Stimulated activated effector memory CD8-positive, alpha-beta T cell treated with anti-CD3 and anti-CD28 coated beads, Interleukin-12 subunit alpha, Interleukin-12 subunit beta, amount 100 ng/mL, for 72 hours (primary cell): ENCODE results near the gene ATXN1.

Experiments
- ATAC-seq: fragments of 150-1000 bp; cut with Tn5 transposase; 2 replicates; pipeline ENCODE4 v1.10.0; 2021
- DNase-seq, 2 donors: peaks; one replicate each; pipeline ENCODE4 v3.0.0; 2021 to 2022; ENCODE audit warnings: low spot score in 2 of 2
- H3K27ac Mint-ChIP-seq: one replicate; pipeline ENCODE4 v1.8.0; 2022; ENCODE audit warnings: mild to moderate bottlenecking, mixed read lengths
- H3K36me3 Mint-ChIP-seq: one replicate; pipeline ENCODE4 v1.8.0; 2022; ENCODE audit warnings: mild to moderate bottlenecking, mixed read lengths
- H3K4me1 Mint-ChIP-seq: one replicate; pipeline ENCODE4 v1.8.0; 2022; ENCODE audit warnings: mixed read lengths
- H3K4me3 Mint-ChIP-seq: one replicate; pipeline ENCODE4 v1.8.0; 2022; ENCODE audit warnings: mild to moderate bottlenecking, mixed read lengths
- H3K9me3 Mint-ChIP-seq: one replicate; pipeline ENCODE4 v1.8.0; 2022; ENCODE audit warnings: mixed read lengths

ATXN1 gene

GRCh38 chr6:16697437-16698161 lies 63.7 kb downstream of the ATXN1 start:
- H3K4me1 Mint-ChIP-seq, result peaks cover 70% of the 10 kb centered on the region
- peak in 1 of 2 donors; percentile 58 for DNase-seq

GRCh38 chr6:16696496-16696895 lies 64.8 kb downstream of the ATXN1 start:
- no peak for DNase-seq
- Mint-ChIP-seq H3K4me3 (no peak overlapping the region), H3K4me1 (peaks cover 70% of the 10 kb centered on the region), H3K9me3 (no peaks in the 10 kb centered on the region), H3K36me3 (peaks cover 28% of the 10 kb centered on the region), H3K27ac (peak overlapping the region; percentile 94)
- no peak for ATAC-seq

More at GRCh38 chr6:16697437-16698161, 63.7 kb downstream of the ATXN1 start:
- peaks cover 28% of the 10 kb centered on the region for H3K36me3 Mint-ChIP-seq
- H3K9me3 Mint-ChIP-seq, result no peaks in the 10 kb centered on the region
- H3K4me3 Mint-ChIP-seq, result peak overlapping the region; percentile 76
- ATAC-seq, result no peak
- H3K27ac Mint-ChIP-seq, result peak overlapping the region; percentile 94

- H3K27ac Mint-ChIP-seq, result peak overlapping the region; percentile 82
- peak; percentile 81 for ATAC-seq
- H3K4me1 Mint-ChIP-seq, result peaks cover 70% of the 10 kb centered on the region
- peak overlapping the region; percentile 40 for H3K4me3 Mint-ChIP-seq
- H3K36me3 Mint-ChIP-seq, result peaks cover 30% of the 10 kb centered on the region
- peak in 1 of 2 donors; percentile 80 for DNase-seq
- H3K9me3 Mint-ChIP-seq, result no peaks in the 10 kb centered on the region
These were observed 66.3 kb downstream of the ATXN1 start for GRCh38 chr6:16694781-16695578.

DNA sequence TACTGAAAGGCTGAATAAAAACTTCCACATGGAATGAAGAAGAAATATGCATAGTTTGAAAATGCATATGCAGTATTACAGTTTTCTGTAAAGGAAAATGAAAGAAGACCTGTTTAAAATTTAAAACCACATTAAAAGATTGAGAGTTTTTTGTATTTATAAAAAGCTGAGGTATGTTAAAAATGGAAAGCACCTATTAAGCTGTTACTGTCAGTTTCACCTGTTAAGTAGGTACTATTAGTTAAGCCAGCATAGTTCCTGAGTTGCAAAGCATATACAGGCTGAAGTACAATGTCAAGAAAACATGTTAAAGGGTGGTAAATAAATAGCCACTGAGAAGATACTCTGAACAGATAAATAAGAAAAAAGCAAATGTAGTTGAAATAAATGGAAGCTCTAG lies 69.9 kb downstream of the ATXN1 start:
- no peak for ATAC-seq
- Mint-ChIP-seq H3K27ac (peak overlapping the region; percentile 4), H3K4me3 (peak overlapping the region; percentile 42)

GRCh38 chr6:16690608-16691142 lies 70.6 kb downstream of the ATXN1 start:
- Mint-ChIP-seq H3K36me3 (peaks cover 21% of the 10 kb centered on the region), H3K9me3 (no peaks in the 10 kb centered on the region), H3K4me1 (peaks cover 70% of the 10 kb centered on the region), H3K4me3 (peak overlapping the region; percentile 42), H3K27ac (peak overlapping the region; percentile 91)
- DNase-seq (peak in 1 of 2 donors; percentile 78), ATAC-seq (peak; percentile 86)

More for the DNA sequence above, 69.9 kb downstream of the ATXN1 start:
- DNase-seq, result no peak
- no peaks in the 10 kb centered on the region for H3K9me3 Mint-ChIP-seq
- peaks cover 21% of the 10 kb centered on the region for H3K36me3 Mint-ChIP-seq
- peaks cover 72% of the 10 kb centered on the region for H3K4me1 Mint-ChIP-seq

GRCh38 chr6:16689788-16690607 lies 71.3 kb downstream of the ATXN1 start:
- Mint-ChIP-seq H3K4me3 (peak overlapping the region; percentile 42), H3K36me3 (peaks cover 27% of the 10 kb centered on the region), H3K4me1 (peaks cover 70% of the 10 kb centered on the region), H3K9me3 (no peaks in the 10 kb centered on the region), H3K27ac (peak overlapping the region; percentile 91)
- DNase-seq (no peak), ATAC-seq (peak; percentile 57)

GRCh38 chr6:16688984-16689636 lies 72.2 kb downstream of the ATXN1 start:
- DNase-seq, result no peak
- Mint-ChIP-seq H3K36me3 (peaks cover 23% of the 10 kb centered on the region), H3K9me3 (no peaks in the 10 kb centered on the region), H3K27ac (peak overlapping the region; percentile 91), H3K4me1 (peaks cover 70% of the 10 kb centered on the region), H3K4me3 (no peak overlapping the region)
- no peak for ATAC-seq

DNA sequence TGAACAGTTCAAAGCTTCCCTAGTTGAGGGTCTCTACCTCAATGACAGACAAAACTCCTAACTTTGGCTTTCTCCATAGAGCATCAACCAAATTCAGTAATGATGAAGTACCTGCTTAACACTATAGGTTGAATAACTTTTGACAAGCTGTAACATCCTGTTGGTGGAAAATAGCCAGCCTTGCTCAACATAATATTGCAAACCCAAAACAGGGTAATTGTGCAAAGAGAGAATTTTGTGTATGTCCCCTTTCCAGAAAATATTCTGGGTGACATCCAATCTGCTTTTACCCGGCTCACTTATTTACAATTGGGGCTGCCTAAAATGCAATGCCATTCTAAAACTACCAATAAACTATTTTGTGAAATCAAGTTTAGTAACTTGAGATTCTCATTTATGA lies 72.8 kb downstream of the ATXN1 start:
- no peak overlapping the region for H3K4me3 Mint-ChIP-seq
- peaks cover 29% of the 10 kb centered on the region for H3K36me3 Mint-ChIP-seq
- DNase-seq (no peak), ATAC-seq (no peak)
- peaks cover 77% of the 10 kb centered on the region for H3K4me1 Mint-ChIP-seq
- no peak overlapping the region for H3K27ac Mint-ChIP-seq
- H3K9me3 Mint-ChIP-seq, result no peaks in the 10 kb centered on the region

DNA sequence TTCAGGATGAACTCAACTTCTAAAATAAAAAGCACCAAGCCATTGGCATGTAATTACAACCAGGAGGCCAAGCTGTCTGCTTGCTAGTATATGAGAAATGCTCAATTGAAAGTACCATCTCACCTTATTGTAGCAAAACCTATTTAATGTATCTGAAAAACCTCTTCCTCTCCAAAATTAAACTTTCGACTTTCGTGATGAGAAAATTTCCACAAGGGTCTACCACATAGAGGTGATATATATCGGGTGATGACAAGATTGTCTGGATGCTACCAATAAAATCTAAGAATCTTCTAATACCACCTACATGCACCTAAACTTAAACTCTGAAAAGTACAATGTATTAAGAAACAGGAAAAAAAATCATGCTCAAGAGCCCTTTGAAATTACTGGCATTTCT lies 74.2 kb downstream of the ATXN1 start:
- H3K36me3 Mint-ChIP-seq, result peaks cover 40% of the 10 kb centered on the region
- DNase-seq, result no peak
- H3K9me3 Mint-ChIP-seq, result no peaks in the 10 kb centered on the region
- peak overlapping the region; percentile 67 for H3K27ac Mint-ChIP-seq
- peak overlapping the region; percentile 47 for H3K4me3 Mint-ChIP-seq
- ATAC-seq, result no peak
- H3K4me1 Mint-ChIP-seq, result peaks cover 90% of the 10 kb centered on the region

DNA sequence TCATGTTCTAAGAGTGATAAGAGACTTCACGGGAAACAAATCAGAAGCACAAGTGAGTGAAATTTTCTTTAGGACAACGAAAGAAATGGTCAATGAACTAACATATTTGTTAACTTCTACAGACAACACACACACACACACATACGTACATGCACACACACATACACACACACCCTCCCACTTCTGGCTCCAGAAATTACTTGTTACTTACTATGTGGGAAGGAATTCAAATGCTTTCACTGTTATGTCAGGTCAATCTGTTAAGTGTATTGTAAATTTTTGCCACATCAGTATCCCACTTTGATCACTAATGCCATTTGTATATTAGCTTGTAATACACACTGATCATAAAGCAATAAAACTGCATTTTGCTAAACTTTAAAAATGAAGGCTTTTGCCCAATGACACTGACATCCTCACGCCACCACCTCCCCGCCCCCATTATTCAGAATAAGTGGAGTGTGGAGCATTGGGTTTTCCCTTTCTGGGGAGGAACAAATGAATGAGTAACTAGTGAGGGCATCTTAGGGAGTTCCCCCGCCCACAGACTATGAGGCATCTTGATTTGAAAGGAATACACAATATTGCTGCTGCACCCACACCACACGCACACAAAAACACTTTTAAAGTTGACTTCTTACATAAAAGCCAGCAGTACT lies 76.2 kb downstream of the ATXN1 start:
- peak overlapping the region; percentile 44 for H3K4me3 Mint-ChIP-seq
- peak overlapping the region; percentile 80 for H3K27ac Mint-ChIP-seq
- peaks cover 92% of the 10 kb centered on the region for H3K4me1 Mint-ChIP-seq
- DNase-seq (peak; percentile 65 to 88), ATAC-seq (peak; percentile 89)
- H3K36me3 Mint-ChIP-seq, result peaks cover 41% of the 10 kb centered on the region
- no peaks in the 10 kb centered on the region for H3K9me3 Mint-ChIP-seq

DNA sequence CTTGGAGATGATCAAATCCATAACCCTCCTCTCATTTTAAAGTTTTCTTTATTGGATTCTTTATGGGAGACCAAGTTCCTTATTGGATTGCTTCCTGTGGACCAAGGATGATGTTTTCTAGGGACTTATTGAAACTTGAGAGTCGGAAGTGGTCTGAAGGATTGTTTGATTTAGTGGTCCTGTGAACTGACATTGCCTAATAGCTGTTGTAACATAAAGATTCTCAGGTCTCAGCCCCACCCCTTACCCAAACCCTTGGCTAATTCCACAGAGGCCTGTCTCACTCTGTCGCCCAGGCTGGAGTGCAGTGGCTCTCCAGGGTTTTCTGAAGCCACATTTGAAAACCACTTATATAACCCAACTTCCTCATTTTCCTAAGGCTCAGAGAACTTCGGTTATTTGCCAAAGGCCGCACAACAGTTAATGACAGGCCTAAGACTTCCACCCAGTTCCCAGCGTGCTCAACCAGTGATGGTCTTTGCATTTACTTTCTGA lies 77.0 kb downstream of the ATXN1 start:
- H3K4me3 Mint-ChIP-seq, result peak overlapping the region; percentile 44

DNA sequence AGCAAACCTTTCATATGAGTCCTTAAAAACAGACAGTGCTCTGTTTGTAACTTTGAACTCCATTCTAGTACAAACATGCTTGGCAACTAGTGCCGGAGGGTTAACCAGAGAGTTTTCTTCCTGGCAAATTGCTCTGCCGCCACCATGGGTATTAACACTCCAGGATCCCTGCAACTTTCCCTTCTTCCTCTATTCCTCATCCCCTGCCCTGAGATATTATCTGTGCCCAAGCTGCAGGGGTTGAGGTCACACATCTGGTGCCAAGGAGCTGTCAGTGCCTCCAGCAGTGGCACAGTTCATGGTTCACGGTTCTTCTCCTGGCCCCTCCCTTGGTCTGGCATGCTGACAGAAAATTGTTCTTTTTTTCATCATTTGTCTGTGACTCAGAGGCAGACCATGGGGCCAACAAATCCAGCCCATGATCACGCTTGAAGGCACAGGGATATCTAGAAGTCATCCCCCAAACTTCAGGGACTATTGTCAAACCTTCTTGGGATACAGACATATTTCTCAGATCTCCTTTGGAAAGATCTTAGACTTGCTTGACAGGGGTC lies 77.5 kb downstream of the ATXN1 start:
- H3K27ac Mint-ChIP-seq, result peak overlapping the region; percentile 80
- no peak for DNase-seq
- H3K4me3 Mint-ChIP-seq, result peak overlapping the region; percentile 44
- ATAC-seq, result peak; percentile 69
- H3K4me1 Mint-ChIP-seq, result peaks cover 91% of the 10 kb centered on the region
- H3K9me3 Mint-ChIP-seq, result no peaks in the 10 kb centered on the region
- H3K36me3 Mint-ChIP-seq, result peaks cover 44% of the 10 kb centered on the region

More for the DNA sequence above, 77.0 kb downstream of the ATXN1 start:
- ATAC-seq (no peak), DNase-seq (no peak)
- no peaks in the 10 kb centered on the region for H3K9me3 Mint-ChIP-seq
- H3K4me1 Mint-ChIP-seq, result peaks cover 91% of the 10 kb centered on the region
- peaks cover 38% of the 10 kb centered on the region for H3K36me3 Mint-ChIP-seq
- H3K27ac Mint-ChIP-seq, result peak overlapping the region; percentile 80

DNA sequence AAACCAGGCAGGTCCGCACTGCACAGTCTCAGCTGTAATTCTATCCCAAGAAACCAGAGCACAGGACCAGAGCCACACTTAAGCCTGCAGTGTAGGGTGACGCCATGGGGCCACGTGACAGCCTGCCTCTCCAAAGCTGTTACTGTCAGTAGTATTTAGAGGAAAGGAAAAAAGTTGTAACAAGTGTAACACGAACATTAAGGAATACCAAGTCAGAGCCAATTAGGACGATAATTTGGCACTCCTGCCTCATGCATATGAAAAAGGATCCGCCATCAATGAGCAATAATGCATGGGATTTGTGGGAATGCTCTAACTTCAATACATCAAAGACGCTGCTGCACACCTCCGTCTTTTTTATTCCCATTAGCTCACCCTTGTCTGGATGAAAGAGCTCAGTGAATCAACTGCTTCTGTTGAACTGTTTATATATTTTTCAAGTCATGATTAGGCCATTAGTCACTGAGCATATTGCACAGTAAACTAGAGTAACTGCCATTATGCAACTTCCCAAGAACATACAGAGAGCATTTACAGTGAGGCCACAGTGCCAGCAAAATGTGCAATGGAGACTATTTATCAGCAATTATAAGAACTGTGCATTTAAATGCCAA lies 79.9 kb downstream of the ATXN1 start:
- no peak for ATAC-seq
- no peak overlapping the region for H3K27ac Mint-ChIP-seq

More for the DNA sequence above, 79.9 kb downstream of the ATXN1 start:
- peaks cover 53% of the 10 kb centered on the region for H3K36me3 Mint-ChIP-seq
- H3K4me1 Mint-ChIP-seq, result peaks cover 78% of the 10 kb centered on the region
- no peak for DNase-seq
- H3K4me3 Mint-ChIP-seq, result no peak overlapping the region
- H3K9me3 Mint-ChIP-seq, result no peaks in the 10 kb centered on the region
